ENCODE data around the gene PSAPL1. TPM values are rescaled to one million over a fixed set of nuclear protein-coding genes. Genes with fewer than 3 reads are reported as not detected.

PSAPL1 gene
- total RNA-seq, 1 donor from 2014 or later, result not detected

DNA sequence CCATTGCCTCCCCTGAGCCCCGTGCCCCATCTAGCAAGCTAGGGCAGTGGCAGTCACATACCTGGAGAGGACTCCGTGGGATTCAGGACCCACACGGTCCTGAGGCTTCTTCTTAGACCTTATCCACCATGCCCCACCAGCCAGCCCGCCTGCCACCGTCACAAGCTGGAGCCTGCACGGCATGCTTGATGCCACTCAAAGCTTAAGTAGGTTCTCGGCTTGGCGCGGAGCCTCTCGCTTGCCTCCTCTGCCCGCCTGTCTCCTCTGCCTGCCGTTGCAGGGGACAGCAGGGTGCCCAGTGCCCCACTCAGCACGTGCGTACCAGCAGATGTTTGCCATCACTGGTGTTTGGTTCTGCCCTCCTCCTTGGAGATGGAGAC, 14.1 kb downstream of the PSAPL1 start:
- H3K27me3 ChIP-seq (ENCODE audit: control insufficient read depth, insufficient read depth, low read length), result no peaks in the 10 kb centered on the region
- FAIRE-seq (no peak), DNase-seq (ENCODE audit: low read depth) (no peak)
- H3K36me3 ChIP-seq (ENCODE audit: control insufficient read depth, insufficient read depth, low read length), result no peaks in the 10 kb centered on the region
- no peak overlapping the region for H3K4me3 ChIP-seq (ENCODE audit: low read depth, low read length)
- TF ChIP-seq, protein P1, sequence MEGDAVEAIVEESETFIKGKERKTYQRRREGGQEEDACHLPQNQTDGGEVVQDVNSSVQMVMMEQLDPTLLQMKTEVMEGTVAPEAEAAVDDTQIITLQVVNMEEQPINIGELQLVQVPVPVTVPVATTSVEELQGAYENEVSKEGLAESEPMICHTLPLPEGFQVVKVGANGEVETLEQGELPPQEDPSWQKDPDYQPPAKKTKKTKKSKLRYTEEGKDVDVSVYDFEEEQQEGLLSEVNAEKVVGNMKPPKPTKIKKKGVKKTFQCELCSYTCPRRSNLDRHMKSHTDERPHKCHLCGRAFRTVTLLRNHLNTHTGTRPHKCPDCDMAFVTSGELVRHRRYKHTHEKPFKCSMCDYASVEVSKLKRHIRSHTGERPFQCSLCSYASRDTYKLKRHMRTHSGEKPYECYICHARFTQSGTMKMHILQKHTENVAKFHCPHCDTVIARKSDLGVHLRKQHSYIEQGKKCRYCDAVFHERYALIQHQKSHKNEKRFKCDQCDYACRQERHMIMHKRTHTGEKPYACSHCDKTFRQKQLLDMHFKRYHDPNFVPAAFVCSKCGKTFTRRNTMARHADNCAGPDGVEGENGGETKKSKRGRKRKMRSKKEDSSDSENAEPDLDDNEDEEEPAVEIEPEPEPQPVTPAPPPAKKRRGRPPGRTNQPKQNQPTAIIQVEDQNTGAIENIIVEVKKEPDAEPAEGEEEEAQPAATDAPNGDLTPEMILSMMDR (IDR thresholded peaks at IDR 0.05; ENCODE audit: insufficient read depth, low read length, severe bottlenecking), result no peak

DNA sequence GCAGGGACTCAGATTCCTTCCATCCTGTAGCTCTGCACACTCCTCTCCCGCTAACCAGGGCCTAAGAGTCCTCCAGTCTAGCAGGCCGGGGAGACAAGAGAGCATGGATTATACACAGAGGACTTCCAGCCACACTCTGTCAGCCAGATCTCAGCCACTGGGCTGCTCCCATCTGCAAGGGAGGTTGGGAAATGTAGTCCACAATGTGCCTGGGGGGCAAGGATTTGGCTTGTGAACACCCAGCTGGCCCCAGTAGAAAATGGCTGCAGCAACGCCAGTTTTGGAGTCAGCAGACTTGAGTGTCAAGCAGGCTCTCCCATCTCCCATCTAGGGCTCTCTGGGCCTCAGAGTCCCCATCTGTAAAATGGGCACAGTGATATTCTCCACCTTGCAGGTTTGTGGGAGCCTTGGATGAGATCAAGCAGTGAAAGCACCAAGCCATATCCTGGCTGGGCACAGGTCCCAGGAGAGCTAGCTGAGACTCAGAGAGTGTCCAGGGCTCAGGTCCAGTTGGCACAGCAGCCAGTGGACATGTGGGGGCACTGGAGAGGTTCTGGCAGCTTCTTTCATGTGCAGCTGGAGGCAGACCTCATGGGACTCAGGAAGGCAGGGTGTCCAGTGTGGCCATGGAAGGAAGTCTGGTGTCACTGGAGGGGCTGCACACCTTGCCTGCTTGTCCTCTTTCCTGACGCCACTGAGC, 14.6 kb downstream of the PSAPL1 start:
- Histone ChIP-seq H3K27me3 (ENCODE audit: control insufficient read depth, insufficient read depth, low read length) (no peaks in the 10 kb centered on the region), H3K36me3 (ENCODE audit: control insufficient read depth, insufficient read depth, low read length) (no peaks in the 10 kb centered on the region), H3K4me3 (ENCODE audit: low read depth, low read length) (no peak overlapping the region)
- TF ChIP-seq, protein P1 (IDR thresholded peaks at IDR 0.05; ENCODE audit: insufficient read depth, low read length, severe bottlenecking), result no peak
- FAIRE-seq (no peak), DNase-seq (ENCODE audit: low read depth) (no peak)

DNA sequence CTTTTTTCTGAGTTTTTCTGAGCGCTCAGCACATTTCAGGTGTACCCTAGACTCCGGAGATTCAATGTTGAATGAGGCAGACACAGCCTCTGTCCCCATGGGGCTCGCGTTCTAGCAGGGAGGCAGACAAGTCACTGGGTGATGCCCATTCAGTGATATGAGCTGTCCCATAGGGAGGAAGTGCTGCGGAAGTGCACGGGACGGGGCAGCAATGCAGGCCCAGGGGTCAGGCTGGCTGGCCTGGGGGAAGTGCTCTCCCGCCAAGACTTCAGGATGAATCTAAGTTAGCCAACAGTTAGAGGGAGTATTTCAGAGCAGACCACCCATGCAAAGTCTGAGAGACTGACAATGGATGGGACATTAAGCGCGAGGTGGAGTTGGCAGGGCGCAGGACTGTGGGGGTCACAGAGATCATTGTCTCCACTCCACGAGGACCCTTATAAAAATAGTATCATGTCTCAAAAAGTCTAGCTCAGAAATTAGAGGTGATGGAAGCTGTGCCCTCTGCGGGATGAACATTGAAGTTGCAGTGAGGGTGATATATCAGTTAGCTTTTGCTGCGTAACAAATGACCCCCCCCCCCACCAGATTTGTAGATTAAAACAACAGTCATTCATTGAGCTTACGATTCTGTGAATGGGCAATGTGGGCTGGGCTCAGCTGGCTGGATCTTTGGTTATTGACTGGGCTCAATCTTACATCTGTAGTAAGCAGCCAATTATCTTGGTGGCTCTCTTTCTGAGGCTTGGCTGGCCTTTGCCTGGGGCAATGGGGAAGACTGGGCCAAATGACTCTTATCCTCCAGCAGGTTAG, 16.4 kb downstream of the PSAPL1 start:
- FAIRE-seq (no peak), DNase-seq (ENCODE audit: low read depth) (no peak)
- TF ChIP-seq, protein P1 (IDR thresholded peaks at IDR 0.05; ENCODE audit: insufficient read depth, low read length, severe bottlenecking), result no peak
- Histone ChIP-seq H3K27me3 (ENCODE audit: control insufficient read depth, insufficient read depth, low read length) (no peaks in the 10 kb centered on the region), H3K36me3 (ENCODE audit: control insufficient read depth, insufficient read depth, low read length) (no peaks in the 10 kb centered on the region), H3K4me3 (ENCODE audit: low read depth, low read length) (no peak overlapping the region)

DNA sequence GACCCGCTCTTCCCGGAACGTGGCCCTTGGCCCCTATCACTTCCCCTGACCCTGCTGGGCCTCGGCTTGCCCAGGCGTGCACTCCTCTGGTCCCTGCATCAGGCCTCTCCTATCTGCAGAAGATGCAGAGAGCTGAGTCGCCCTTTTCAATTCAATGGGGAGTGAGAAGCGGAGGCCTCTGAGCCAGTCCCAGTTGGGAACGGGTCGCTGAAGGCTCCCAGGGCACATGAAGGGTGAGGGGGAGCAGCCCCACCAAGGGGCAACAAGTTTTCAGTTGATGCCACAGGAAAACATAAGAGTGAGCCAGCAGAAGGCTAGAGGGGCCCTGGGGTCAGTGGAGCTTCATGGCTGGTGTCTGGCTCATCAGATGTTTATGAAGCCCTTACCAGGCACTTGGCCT, 17.1 kb downstream of the PSAPL1 start:
- FAIRE-seq, result no peak
- Histone ChIP-seq H3K4me3 (ENCODE audit: low read depth, low read length) (no peak overlapping the region), H3K27me3 (ENCODE audit: control insufficient read depth, insufficient read depth, low read length) (no peaks in the 10 kb centered on the region), H3K36me3 (ENCODE audit: control insufficient read depth, insufficient read depth, low read length) (no peaks in the 10 kb centered on the region)
- TF ChIP-seq, protein P1 (IDR thresholded peaks at IDR 0.05; ENCODE audit: insufficient read depth, low read length, severe bottlenecking), result no peak
- no peak for DNase-seq (ENCODE audit: low read depth)

DNA sequence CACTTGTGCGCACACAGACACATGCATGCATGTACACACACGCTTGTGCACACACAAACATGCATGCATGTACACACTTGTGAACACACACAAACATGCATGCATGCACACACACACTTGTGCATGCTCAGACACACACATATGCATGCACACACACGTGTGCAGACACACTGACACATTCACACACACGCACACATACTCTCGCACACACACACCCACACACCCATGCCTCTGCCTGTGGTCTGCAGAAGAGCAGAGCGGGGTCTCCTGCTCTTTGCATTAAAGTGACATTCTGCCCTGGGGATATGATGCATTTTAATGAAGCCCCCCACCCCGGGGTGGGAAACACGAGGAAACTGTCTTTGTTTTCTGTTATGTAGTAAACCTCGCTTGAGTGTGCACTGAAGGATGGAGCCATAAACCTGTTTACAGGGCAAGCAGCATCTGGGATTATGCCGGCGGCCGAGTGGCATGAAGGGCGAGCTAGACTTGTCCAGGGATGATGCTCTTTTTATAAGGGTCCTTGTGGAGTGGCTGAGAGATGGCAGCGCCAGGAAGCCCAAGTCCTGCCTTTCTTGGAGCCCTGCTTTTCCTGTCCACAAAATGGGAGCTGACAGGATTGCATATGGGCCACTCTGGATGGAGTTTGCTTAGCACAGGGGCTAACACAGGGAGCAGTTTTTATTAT, 17.8 kb downstream of the PSAPL1 start:
- FAIRE-seq (peak; percentile 68), DNase-seq (ENCODE audit: low read depth) (no peak)
- TF ChIP-seq, protein P1 (IDR thresholded peaks at IDR 0.05; ENCODE audit: insufficient read depth, low read length, severe bottlenecking), result no peak
- Histone ChIP-seq H3K36me3 (ENCODE audit: control insufficient read depth, insufficient read depth, low read length) (no peaks in the 10 kb centered on the region), H3K4me3 (ENCODE audit: low read depth, low read length) (no peak overlapping the region), H3K27me3 (ENCODE audit: control insufficient read depth, insufficient read depth, low read length) (no peaks in the 10 kb centered on the region)
